Mammary epithelial cell (primary cell): ENCODE data around the gene ERVK3-1.

Experiments used
- EZH2 ChIP-seq: IDR thresholded peaks from 2 replicates; pipeline ENCODE4 v1.6.1; 2012; ENCODE audit warnings: low read length, inconsistent platforms, borderline replicate concordance
- TF ChIP-seq, protein P1 (sequence below), 2 donors: IDR thresholded peaks in 1 of 2; conservative IDR thresholded peaks in 1 of 2; 2 replicates each; pipeline ENCODE4 v1.5.1; 2011 to 2012; ENCODE audit warnings: inconsistent platforms in 2 of 2, low read length in 2 of 2, mild to moderate bottlenecking in 2 of 2, control low read depth in 1 of 2, low read depth in 1 of 2; ENCODE audit not compliant: insufficient read depth in 1 of 2; ENCODE audit errors: extremely low read depth in 1 of 2

DNA sequence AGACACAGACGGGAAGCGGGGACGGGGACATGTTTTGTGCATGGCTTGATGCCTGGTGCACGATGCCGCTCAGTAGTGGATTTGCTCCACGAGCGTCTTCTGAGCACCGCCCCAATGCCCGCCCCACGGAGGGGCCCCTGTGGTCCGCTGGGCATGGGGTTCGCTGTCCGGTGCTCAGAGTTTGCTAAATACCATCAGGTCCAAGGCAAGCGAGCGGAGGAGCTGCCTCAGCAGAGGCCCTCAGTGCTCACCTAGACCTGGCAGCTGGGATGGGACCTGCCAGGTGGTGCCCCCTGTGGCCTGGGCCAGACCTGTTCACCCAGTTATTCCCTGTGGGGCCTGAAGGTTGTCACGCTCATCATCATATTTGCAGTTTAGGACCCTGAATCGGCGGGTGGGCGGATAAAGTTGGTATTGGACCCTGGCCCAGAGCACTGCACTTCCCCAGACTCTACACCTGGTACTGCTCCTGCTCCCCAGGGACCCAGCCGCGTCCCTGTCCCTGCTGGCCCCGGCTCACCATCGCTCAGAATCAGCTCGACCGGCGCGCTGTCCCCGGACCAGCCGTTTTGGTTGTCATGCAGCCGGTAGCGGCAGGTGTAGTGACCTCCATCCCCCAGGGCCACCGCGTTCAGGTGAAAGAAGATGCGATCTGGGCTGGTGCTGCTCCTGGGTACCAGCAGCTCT lies 45.8 kb downstream of the ERVK3-1 start:
- TF ChIP-seq, protein P1, sequence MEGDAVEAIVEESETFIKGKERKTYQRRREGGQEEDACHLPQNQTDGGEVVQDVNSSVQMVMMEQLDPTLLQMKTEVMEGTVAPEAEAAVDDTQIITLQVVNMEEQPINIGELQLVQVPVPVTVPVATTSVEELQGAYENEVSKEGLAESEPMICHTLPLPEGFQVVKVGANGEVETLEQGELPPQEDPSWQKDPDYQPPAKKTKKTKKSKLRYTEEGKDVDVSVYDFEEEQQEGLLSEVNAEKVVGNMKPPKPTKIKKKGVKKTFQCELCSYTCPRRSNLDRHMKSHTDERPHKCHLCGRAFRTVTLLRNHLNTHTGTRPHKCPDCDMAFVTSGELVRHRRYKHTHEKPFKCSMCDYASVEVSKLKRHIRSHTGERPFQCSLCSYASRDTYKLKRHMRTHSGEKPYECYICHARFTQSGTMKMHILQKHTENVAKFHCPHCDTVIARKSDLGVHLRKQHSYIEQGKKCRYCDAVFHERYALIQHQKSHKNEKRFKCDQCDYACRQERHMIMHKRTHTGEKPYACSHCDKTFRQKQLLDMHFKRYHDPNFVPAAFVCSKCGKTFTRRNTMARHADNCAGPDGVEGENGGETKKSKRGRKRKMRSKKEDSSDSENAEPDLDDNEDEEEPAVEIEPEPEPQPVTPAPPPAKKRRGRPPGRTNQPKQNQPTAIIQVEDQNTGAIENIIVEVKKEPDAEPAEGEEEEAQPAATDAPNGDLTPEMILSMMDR (conservative IDR thresholded peaks at IDR 0.05 in 1 of 2, IDR thresholded peaks at IDR 0.05 in 1 of 2; ENCODE audit: extremely low read depth in 1 of 2, insufficient read depth in 1 of 2, low read depth in 1 of 2, low read length in 2 of 2), result no peak
- TF ChIP-seq EZH2, result no peak
